ENCODE measurements around the gene SLC5A5. TPM values are rescaled to one million over a fixed set of nuclear protein-coding genes. Genes with fewer than 3 reads are reported as not detected.

Gene SLC5A5
- total and polyA plus RNA-seq, 2 of the 4 experiments (the other 2 are of a cell fraction) = not detected

- dilution Hi-C loops (cut with HindIII; ENCODE audit: low sequenced_read_pairs, unreplicated experiment) = no loop called here
- Histone ChIP-seq H3K4me1 (ENCODE audit: control insufficient read depth, insufficient read depth, low read length) (peaks cover 2% of the 10 kb centered on the region; the same call in 1 of the 2 replicates), H3K79me1 (ENCODE audit: low read depth in 1 of 2, low read length in 2 of 2) (no peaks in the 10 kb centered on the region), H3K9ac (ENCODE audit: low read depth, low read length) (no peak overlapping the region), H3K36me3 (ENCODE audit: control insufficient read depth, insufficient read depth, low read length) (no peaks in the 10 kb centered on the region), H3K4me2 (ENCODE audit: low read depth, low read length) (no peak overlapping the region), H4K20me1 (ENCODE audit: insufficient read depth, low read length) (no peaks in the 10 kb centered on the region), H3K56ac (ENCODE audit: extremely low read depth, insufficient read depth, low read length) (no peak overlapping the region), H2AK9ac (replicated peaks; ENCODE audit: low read depth, low read length, poor library complexity) (no peak overlapping the region), H3K9me3 (ENCODE audit: control insufficient read depth, insufficient read depth, low read length) (no peaks in the 10 kb centered on the region), H3K18ac (ENCODE audit: low read depth, low read length) (no peak overlapping the region), H3K4ac (ENCODE audit: low read depth, low read length) (no peak overlapping the region), H3K27me3 (ENCODE audit: control insufficient read depth, insufficient read depth, low read length) (peaks cover 47% of the 10 kb centered on the region), H3K27ac (ENCODE audit: insufficient read depth, low read length) (no peak overlapping the region), H2BK120ac (ENCODE audit: low read depth, low read length) (no peak overlapping the region), H2AK5ac (ENCODE audit: low read depth, low read length) (no peak overlapping the region), H3K23ac (ENCODE audit: low read depth, low read length) (no peak overlapping the region), H2BK20ac (ENCODE audit: low read depth, low read length) (no peak overlapping the region), H4K5ac (ENCODE audit: low read depth, low read length) (no peak overlapping the region), H4K8ac (ENCODE audit: low read depth in 2 of 2, low read length in 2 of 2) (no peak overlapping the region), H3K4me3 (ENCODE audit: insufficient read depth, low read depth, low read length) (no peak overlapping the region), H2BK5ac (ENCODE audit: low read depth, low read length, poor library complexity, severe bottlenecking) (no peak overlapping the region), H2AFZ (replicated peaks; ENCODE audit: low read length, poor library complexity) (no peak overlapping the region), H2BK15ac (ENCODE audit: low read depth, low read length) (no peak overlapping the region), H4K91ac (ENCODE audit: insufficient read depth, low read depth, low read length) (no peak overlapping the region), H3K9me1 (ENCODE audit: insufficient read depth, low read length) (no peaks in the 10 kb centered on the region), H3K14ac (replicated peaks; ENCODE audit: low read depth, low read length) (no peak overlapping the region)
- DNase-seq (no peak), ATAC-seq (ENCODE audit: low read depth) (no peak)
- ChIA-PET CTCF (no interaction called here), POLR2A (ENCODE audit: unreplicated experiment) (no interaction called here)
- in situ Hi-C loops (cut with MboI; ENCODE audit: low sequenced_read_pairs) = no loop called here
- intact Hi-C loops (cut with micrococcal nuclease) = no loop called here
- no CpG with 5 or more reads among the region's 8 CpGs for WGBS, 2 experiments (ENCODE audit: extremely low coverage in 2 of 2, insufficient read length in 1 of 2)
- TF ChIP-seq CEBPB (IDR thresholded peaks at IDR 0.05; ENCODE audit: low read depth, low read length) (no peak), MXI1 (IDR thresholded peaks at IDR 0.05; ENCODE audit: borderline replicate concordance, low read depth, low read length) (no peak), MAZ (IDR thresholded peaks at IDR 0.05; ENCODE audit: borderline replicate concordance, low read depth, low read length) (no peak), CHD1 (IDR thresholded peaks at IDR 0.05; ENCODE audit: low read depth, low read length) (no peak), MAFK (IDR thresholded peaks at IDR 0.05; ENCODE audit: low read depth, low read length) (no peak), RFX5 (IDR thresholded peaks at IDR 0.05; ENCODE audit: low read depth, low read length) (no peak), NFE2L2 (IDR thresholded peaks at IDR 0.05; ENCODE audit: low read depth, low read length) (no peak), FOS (IDR thresholded peaks at IDR 0.05; ENCODE audit: low read depth, low read length) (no peak), BHLHE40 (IDR thresholded peaks at IDR 0.05; ENCODE audit: low read depth, low read length) (no peak), RCOR1 (IDR thresholded peaks at IDR 0.05; ENCODE audit: insufficient replicate concordance, low read length) (no peak), ELK1 (IDR thresholded peaks at IDR 0.05; ENCODE audit: borderline replicate concordance, low read depth, low read length) (no peak), POLR2A (IDR thresholded peaks at IDR 0.05; ENCODE audit: low read depth, low read length) (no peak), RAD21 (IDR thresholded peaks at IDR 0.05; ENCODE audit: low read length) (no peak), SMC3 (IDR thresholded peaks at IDR 0.05; ENCODE audit: low read depth, low read length) (no peak)
- TF ChIP-seq, protein P1, sequence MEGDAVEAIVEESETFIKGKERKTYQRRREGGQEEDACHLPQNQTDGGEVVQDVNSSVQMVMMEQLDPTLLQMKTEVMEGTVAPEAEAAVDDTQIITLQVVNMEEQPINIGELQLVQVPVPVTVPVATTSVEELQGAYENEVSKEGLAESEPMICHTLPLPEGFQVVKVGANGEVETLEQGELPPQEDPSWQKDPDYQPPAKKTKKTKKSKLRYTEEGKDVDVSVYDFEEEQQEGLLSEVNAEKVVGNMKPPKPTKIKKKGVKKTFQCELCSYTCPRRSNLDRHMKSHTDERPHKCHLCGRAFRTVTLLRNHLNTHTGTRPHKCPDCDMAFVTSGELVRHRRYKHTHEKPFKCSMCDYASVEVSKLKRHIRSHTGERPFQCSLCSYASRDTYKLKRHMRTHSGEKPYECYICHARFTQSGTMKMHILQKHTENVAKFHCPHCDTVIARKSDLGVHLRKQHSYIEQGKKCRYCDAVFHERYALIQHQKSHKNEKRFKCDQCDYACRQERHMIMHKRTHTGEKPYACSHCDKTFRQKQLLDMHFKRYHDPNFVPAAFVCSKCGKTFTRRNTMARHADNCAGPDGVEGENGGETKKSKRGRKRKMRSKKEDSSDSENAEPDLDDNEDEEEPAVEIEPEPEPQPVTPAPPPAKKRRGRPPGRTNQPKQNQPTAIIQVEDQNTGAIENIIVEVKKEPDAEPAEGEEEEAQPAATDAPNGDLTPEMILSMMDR (conservative IDR thresholded peaks at IDR 0.05; ENCODE audit: low read depth, low read length) = no peak
- TF ChIP-seq, protein P2, sequence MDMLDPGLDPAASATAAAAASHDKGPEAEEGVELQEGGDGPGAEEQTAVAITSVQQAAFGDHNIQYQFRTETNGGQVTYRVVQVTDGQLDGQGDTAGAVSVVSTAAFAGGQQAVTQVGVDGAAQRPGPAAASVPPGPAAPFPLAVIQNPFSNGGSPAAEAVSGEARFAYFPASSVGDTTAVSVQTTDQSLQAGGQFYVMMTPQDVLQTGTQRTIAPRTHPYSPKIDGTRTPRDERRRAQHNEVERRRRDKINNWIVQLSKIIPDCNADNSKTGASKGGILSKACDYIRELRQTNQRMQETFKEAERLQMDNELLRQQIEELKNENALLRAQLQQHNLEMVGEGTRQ (IDR thresholded peaks at IDR 0.05; ENCODE audit: low read depth, low read length) = no peak
- no TSS peak for BruUV-seq (replicated peaks)
Observed at GRCh38 chr19:17835182-17836006, 36.4 kb upstream of the SLC5A5 start.
